ENCODE data around the gene HPRT1.

DNA sequence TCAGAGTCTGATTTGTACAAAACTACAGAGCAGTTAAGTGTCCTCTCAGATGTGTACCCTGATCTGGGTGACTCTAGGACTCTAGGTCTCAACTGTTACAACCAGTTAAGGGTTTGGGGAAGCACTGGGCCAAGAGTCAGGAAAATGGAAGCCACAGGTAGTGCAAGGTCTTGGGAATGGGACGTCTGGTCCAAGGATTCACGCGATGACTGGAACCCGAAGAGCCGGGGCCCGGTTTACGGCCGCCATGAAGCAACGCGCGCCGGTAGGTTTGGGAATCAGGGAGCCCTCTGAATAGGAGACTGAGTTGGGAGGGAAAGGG is 321 bp upstream of the HPRT1 start:
- TF ChIP-seq POLR2A (IDR thresholded peaks at IDR 0.05) = no peak
- TF ChIP-seq, protein P1, sequence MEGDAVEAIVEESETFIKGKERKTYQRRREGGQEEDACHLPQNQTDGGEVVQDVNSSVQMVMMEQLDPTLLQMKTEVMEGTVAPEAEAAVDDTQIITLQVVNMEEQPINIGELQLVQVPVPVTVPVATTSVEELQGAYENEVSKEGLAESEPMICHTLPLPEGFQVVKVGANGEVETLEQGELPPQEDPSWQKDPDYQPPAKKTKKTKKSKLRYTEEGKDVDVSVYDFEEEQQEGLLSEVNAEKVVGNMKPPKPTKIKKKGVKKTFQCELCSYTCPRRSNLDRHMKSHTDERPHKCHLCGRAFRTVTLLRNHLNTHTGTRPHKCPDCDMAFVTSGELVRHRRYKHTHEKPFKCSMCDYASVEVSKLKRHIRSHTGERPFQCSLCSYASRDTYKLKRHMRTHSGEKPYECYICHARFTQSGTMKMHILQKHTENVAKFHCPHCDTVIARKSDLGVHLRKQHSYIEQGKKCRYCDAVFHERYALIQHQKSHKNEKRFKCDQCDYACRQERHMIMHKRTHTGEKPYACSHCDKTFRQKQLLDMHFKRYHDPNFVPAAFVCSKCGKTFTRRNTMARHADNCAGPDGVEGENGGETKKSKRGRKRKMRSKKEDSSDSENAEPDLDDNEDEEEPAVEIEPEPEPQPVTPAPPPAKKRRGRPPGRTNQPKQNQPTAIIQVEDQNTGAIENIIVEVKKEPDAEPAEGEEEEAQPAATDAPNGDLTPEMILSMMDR (IDR thresholded peaks at IDR 0.05) = no peak

Data from lower leg skin (tissue), 3 donors.